Fibroblast of the conjunctiva (primary cell): ENCODE data around the gene RPGRIP1.
"Not testable (repeated sequence)": the region's sequence is repeated elsewhere in the genome, so short reads cannot be mapped to it uniquely, and the experiment has no call there.

Experiments used
- DNase-seq: peaks from one replicate; pipeline ENCODE4 v3.0.0-alpha.2; 2010; ENCODE audit warnings: low read depth

The RPGRIP1 gene

DNA sequence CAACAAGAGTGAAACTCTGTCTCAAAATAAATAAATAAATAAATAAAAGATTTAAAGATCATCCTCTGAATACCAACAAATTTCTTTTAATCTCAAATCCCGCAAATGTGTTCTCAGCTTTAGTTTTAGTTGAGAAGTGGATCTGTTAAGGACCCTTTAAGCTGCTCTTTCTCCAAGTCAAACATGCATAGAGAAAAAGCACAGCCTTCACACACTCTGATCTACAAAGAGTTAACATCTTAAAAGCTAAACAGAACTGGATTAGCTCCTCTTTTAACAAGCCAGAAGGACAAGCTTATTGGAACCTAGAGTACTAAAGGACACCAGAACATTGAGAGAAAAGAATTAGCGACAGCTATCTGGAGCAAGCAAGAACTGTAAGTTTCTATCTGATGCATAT is at the start of gene RPGRIP1:
RPGRIP1 (plus strand) TSS at position 301 of the 400 bp plus-strand sequence. CDS start 7,894 bp downstream, outside the sequence.
- no peak for DNase-seq

DNA sequence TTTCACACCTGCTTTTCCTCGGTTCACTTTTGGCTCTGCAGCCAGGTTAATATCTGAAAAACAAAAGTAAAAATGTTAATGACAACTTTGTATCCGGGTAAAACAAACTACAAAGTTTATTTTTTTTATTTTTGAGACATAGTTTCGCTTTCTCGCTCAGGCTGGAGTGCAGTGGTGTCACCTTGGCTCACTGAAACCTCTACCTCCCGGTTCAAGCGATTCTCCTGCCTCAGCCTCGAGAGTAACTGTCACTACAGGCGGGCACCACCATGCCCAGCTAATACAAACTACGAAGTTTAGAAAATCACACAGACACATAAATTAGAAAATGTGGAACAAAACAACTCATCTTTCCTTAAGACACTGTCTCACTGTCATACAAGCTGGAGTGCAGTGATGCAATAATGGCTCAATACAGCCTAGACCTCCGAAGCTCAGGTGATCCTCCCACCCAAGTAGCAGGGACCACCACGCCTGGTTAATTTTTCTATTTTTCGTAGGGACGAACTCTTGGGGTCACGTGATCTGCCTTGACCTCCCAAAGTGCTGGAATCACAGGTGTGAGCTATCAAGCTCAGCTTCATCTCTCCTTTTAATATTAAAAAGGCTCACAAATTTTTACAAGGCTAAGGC is 48.7 kb upstream of the RPGRIP1 start:
- no peak for DNase-seq

DNA sequence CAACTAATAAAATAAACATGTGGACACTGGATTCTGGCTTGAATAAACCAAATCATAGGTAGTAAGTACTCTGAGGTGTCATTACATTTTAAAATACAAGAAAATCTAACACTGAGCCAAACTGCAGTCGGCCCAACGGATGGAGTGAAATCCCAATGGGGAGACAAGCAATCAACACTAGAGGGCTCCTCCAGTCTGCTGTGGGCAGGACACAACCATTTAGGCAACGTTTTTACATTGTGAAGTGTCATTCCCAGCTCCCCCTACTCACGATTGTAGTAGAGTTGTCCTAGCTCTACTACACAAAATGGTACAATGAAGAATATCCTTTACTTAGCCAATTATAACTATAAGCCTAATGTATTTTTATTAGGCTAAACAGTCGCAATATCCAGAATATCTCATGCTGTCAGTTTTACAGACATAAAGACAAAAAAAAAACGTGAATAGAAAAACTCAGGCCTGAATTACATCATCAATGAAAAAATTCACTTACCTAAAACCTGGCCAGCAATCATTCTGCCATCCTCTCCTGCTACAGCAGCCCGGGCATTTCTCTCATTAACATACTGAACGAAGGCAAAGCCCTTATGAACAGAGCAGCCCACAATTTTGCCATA is 46.3 kb upstream of the RPGRIP1 start:
- no peak for DNase-seq

DNA sequence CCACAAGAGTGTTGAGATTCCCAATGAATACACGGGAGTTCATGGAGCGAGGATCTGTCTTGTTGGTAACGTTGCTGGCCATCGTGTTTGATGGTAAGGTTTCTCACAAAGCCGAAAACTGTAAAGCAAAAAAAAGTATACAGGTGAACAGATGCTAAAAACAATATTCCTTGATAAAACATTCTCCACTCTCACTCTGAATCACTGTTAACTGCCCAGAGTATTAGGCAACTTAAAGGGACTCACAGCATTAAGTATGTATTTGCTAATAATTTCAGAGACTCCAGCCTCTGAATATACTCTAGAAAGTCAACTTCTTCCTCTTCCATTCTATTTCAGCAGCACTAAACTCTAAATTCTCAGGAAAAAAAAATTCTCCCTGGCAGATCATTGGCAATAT is 45.8 kb upstream of the RPGRIP1 start:
- DNase-seq, result no peak

DNA sequence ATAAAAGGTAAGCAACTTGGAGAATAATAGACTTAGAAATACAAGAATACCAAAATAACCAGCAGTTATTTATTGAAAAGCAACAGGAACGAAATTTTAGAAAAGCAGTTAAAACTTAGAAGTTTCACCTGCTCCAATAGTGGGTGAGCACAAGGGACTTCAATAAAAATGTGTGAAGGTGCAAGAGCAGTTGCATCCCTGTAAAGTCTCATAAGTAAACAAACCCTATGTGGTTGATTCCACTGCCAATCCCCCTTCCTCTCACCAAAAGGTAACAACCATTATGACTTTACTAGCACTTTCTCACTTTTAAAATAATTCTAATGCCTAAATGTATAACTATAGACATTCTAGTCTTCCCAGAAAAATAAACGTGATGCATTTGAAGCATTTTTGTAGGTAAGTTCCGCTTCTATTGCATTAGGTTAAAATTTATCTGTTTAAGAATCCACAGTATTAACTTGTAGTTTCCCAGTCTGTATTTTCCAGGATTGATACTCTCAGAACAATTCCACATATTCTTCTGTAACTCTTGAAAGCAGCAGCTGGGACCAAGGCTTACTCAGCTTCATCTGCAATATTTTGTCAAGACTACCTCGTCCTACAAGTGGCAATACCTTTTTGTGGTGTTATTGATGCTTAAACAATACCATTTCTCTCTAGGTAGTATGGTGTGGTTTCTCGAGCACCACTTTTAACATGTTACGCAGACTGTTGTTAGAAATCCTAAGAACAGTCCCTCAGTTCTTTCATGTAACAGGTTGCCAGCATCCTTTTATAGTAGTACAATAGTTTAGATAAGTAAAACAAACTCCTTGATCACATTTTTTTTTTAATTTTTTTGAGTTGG is 42.7 kb upstream of the RPGRIP1 start:
- DNase-seq, result no peak

DNA sequence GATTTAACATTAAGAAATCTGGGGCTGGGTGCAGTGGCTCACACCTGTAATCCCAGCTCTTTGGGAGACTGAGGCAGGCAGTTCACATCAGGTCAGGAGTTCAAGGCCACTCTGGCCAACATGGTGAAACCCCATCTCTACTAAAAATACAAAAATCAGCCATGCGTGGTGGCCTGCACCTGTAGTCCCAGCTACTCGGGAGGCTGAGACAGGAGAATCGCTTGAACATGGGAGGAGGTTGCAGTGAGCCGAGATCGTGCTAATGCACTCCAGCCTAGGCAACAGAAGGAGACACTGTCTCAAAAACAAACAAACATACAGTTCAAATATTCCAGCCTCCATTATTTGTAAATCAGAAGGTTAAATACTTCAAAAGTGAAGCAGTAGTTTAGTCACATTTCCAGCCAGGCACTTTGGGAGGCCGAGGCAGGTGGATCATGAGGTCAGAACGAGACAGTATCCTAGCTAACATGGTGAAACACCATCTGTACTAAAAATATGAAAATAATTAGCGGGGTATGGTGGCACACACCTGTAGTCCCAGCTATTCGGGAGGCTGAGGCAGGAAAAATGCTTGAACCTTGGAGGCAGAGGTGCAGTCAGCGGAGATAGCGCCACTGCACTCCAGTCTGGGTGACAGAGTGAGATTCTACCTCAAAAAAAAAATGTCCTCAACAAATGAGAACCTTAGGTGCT is 40.9 kb upstream of the RPGRIP1 start:
- DNase-seq, result no peak

DNA sequence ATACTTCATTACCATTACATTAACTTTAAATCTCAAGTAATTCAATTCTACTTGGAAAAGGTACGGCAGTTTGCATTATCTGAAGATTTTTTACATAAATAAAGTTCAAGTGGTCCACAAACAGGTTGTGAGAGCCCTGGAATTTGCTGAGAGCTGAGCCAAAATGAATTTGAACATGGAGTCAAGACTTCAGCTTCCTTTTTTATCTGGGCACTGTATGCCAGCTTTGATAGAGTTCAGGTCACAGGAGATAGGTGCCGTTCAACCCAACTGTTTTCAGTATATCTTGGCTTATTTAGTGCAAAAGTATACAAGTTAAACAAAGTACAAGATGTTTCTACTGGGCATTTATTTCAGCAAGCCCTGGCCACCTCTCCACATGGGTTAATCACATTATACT is 39.5 kb upstream of the RPGRIP1 start:
- no peak for DNase-seq

DNA sequence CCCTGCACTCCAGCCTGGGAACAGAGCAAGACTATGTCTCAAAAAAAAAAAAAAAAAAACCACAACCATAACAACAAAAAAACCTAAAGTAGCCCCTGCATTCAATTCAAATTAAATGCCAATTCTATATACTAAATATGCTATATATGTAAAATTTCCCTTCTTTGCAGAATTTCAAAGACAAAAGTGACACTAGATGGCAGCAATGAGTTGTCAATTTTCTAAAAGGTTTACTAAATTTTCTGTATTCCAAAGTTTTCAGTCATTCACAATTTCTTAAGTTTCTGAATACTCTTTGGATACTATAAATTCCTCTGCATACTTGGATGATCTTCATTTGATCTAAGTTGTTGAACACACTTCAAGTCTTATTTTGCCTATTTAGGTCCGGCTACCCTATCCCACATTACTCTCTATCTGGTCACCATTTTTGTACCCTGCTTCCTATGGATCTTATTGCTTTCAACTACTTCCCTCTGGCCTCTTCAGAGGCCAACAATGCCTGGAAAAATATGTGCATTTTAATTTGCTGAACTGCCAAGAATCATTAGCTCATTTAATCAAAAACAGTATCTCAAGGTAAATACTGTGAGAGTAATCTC is 38.6 kb upstream of the RPGRIP1 start:
- DNase-seq, result peak; percentile 14

DNA sequence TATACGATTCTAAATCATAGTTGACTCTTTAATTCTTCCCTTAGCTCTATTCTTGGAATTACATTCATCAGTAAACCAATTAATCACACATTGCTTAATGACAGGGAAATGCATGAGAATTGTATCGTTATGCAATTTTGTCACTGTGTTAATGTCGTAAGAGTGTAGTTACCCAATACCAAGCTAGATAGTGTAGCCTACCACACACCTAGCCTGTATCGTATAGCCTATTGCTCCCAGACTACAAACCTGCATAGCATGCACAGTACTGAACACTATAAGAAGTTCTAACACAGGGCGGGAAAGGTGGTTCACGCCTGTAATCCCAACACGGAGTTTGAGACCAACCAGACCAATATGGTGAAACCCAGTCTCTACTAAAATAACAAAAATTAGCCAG is 35.3 kb upstream of the RPGRIP1 start:
- no peak for DNase-seq

DNA sequence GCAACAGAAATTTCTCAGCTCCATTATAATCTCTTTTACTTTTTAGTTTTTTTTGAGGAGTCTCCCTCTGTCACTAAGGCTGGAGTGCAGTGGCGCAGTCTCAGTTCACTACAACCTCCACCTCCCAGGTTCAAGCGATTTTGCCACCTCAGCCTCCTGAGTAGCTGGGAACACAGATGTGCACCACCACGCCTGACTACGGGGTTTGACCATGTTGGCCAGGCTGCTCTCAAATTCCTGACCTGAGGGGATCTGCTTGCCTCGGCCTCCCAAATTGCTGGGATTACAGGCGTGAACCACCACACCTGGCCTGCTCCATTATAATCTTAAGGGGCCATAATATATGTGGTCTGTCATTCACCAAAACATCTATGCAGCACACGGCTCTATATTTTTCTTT is 34.1 kb upstream of the RPGRIP1 start:
- no peak for DNase-seq

DNA sequence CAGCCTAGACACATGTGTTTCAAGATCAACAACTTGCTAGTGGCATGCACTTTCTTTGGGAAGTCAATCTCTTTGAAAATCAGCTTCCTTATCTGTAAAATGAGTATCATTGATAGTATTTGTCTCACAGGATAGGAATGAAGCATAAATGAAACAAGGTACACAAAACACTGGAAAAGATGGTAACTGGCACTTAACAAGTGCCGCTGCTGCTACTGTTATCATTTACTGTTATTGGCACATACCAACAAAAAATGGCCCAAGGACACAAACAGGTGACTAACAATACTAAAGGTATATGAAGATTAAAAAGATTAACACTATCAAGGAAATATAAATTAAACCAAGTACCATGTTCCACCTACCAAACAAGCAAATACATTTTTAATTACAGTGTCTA is 31.5 kb upstream of the RPGRIP1 start:
- no peak for DNase-seq

DNA sequence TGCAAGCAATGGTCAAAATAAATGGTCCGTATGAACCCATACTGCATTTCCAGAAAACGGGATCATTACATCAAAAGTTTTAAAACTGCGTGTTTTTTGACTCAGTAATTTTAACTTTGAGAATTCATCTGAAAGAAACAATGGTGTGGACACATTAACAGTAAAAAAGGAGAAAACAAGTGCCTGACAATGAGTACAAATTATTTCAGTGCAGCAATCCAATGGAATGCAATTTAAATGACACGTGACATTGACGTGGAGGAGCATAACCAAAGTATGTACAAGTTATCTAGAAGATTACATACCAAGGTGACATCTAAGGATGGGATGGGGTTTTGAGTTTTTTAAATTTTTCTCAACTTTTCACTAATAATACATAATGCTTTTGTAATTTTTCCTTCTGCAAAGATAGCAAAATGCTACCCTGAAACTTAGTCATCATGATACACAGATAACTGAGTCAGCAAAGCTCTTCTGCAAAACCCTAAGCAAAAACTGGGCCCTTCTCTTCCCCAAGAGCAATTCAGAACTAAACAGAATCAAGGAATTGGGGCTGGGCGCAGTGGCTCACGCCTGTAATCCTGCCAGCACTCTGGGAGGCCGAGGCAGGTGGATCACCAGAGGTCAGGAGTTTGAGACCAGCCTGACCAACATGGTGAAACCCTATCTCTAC is 31.0 kb upstream of the RPGRIP1 start:
- no peak for DNase-seq

DNA sequence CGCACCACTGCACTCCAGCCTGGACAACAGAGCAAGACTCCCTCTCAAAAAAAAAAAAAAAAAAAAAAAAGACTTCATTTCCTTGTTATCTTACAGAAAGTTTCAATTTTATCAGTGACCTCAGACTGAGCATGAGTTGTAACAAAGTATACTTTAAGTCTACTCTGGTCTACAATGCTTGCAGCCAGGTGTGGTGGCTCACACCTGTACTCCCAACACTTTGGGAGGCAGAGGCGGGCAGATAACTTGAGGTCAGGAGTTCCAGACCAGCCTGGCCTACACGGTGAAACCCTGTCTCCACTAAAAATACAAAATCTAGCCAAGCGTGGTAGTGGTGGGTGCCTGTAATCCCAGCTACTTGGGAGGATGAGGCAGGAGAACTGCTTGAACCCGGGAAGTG is 28.7 kb upstream of the RPGRIP1 start:
- no peak for DNase-seq

DNA sequence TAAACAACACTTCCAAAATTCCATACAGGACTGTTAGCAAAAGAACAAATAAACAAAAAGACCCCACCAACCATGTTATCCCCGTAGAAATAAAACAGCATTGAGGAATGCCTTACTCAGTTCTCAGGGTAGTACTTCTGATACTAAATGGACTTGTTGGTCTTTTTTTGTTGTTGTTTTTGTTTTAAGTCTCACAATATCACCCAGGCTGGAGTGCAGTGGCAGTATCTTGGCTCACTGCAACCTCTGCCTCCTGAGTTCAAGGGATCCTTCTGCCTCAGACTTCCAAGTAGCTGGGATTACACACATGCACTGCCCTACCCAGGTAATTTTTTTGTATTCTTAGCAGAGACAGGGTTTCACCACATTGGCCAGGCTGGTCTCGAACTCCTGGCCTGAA is 27.7 kb upstream of the RPGRIP1 start:
- DNase-seq, result no peak

DNA sequence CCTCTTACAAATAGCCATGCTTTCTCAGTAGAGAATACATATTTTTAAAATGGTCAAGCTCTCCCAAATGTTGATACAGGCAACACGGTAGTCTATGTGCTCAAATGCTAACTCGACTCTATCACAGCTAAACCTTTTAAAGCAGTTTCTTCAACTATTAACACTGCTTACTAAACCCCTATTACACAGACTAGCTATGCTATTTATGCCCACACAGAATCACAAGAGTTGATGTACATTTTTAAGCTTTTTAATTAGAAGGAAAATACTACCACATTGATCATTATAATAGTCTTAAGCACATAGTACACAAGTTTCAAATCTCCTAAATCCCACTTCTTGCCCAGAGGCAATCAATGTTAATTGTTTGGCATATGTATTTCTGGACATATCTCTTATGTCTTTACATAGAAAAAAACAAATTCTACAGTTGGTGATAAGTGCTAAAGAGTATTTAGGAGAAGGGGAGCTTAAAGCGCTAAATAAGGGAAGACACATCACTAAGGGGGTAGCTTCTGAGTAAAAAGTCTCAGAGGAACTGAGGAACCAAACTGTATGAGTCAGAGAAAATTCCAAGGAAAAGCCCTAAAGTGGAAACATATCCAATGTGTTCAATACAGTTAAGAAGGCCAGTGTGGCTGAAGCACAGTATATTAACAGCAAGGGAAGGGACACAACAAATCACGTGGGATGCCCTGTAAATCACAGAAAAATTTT is 24.3 kb upstream of the RPGRIP1 start:
- DNase-seq, result no peak

DNA sequence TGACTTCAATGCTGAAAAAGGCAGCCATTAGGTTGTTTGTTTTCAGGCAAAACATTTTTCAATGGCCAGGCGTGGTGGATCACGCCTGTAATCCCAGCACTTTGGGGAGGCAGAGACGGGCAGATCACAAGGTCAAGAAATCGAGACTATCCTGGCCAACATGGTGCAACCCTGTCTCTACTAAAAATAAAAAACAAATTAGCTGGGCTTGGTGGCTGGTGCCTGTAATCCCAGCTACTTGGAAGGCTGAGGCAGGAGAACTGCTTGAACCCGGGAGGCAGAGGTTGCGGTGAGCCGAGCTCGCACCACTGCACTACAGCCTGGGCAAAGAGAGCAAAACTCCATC is 23.8 kb upstream of the RPGRIP1 start:
- DNase-seq, result not testable (repeated sequence)

DNA sequence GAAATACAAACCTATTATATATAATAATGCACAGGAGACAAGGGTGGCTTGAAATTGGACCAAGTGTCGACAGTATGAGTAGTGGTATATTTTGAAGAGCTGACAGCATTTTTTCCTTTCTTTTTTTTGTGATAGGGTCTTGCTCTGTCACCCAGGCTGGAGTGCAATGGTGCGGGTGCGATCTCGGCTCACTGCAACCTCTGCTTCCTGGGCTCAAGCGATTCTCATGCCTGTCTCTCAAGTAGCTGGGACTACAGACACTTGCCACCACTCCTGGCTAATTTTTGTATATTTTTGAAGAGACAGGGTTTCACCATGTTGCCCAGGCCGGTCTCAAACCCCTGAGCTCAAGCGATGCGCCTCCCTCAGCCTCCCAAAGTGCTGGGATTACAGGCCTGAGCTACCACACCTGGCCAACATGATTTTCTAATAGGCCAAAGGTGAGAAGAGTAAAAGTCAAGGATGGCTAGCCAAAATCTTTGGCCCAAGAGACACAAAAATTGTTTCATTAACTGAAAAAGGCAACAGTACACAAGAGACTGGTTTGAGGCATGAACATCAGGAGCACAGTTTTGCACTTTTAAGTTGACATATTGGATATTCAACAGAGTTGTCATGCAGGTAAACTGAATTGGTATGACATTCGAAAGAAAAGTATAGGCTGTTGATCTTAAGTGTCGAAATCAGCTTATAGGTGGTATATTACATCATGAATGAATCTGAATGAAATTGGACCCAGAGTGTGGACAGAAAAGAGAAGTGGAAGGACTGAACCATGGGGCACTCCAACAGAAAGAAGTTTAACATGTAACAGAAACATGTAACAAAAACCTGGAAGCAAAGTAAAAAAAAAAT is 23.1 kb upstream of the RPGRIP1 start:
- no peak for DNase-seq

DNA sequence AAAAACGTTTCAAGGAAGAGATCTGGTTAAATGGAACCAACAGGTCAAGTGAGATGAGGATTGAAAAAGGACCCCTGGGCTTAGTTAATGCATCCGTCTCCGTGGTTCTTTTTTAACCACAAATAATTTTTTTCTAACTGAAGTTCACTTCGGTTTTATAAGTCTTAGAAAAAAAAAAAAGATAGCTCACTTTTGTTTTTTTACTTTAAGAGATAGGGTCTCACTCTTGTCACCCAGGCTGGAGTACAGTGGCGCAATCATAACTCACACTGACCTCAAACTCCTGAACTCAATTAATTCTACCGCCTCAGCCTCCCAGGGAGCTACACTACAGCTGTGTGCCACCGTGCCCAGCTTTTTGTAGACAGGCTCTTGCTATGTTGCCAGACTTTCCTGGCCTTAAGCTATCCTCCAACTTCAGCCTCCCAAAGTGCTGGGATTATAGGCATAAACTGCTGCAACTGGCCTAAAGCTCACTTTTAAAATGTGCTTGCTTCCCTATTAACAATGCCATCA is 22.4 kb upstream of the RPGRIP1 start:
- DNase-seq, result no peak

DNA sequence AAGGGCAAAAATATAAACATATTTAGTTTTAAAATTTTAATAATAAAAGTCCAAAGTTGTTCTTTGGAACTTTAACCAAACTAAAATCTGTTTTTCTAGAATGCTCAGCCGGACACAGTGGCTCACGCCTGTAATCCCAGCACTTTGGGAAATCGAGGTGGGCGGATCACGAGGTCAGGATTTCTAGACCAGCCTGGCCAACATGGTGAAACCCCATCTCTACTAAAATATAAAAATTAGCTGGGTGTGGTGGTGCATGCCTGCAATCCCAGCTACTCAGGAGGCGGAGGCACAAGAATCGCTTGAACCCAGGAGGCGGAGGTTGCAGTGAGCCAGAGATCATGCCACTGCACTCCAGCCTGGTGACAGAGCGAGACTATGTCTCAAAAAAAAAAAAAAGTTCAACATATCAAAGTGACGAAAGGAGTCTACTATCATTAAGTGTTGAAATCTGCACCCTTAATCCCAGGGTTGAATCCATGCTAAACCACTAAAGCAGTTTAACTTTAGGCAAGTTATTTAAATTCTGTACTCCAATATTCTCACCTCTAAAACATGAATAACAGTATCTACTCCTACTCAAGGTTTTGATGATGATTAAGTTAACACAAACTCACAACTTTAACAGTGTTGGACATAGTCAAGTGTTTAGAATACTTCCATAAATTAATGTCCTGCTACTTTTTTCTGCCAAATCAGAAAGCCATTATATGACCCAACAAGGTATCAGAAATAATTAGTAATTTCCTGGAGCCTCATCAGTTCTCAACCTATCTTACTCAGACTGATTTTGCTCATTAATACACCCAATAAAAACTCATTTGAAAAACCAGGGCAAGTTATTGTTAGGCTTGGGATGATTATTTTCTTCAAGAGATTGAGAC is 21.6 kb upstream of the RPGRIP1 start:
- no peak for DNase-seq
